Heart left ventricle (tissue), 16 donors: ENCODE results near the gene LEFTY2. TPM values are rescaled to one million over a fixed set of nuclear protein-coding genes. Genes with fewer than 3 reads are reported as not detected.
A peak's percentile ranks its signal among the peaks of the same experiment; 100 is the strongest.

Source experiments
- ATAC-seq, 4 donors: fragments of 200-7000 bp; cut with Tn5 transposase; one replicate each; pipeline ENCODE4 v1.9.1; 2020 to 2022; ENCODE audit warnings: moderate library complexity in 4 of 4, mild to moderate bottlenecking in 3 of 4, moderate number of reproducible peaks in 1 of 4
- DNase-seq, 5 donors: peaks; one replicate each; pipeline ENCODE4 v3.0.0-alpha.2; 2020
- H3K27ac ChIP-seq, 12 donors: fragments of 200-600 bp; sonication (generic) in 4 of 12; one replicate each; pipeline versions ENCODE4 v1.5.0 to v1.8.0; 2016 to 2022; ENCODE audit warnings: mild to moderate bottlenecking in 2 of 12
- H3K27me3 ChIP-seq, 9 donors: fragments of 200-600 bp; sonication (generic) in 2 of 9; one replicate each; pipeline versions ENCODE4 v1.5.1 to v1.8.0; 2016 to 2022; ENCODE audit warnings: mild to moderate bottlenecking in 3 of 9
- H3K36me3 ChIP-seq, 9 donors: fragments of 200-600 bp; sonication (generic) in 2 of 9; one replicate each; pipeline versions ENCODE4 v1.5.0 to v1.8.0; 2018 to 2022; ENCODE audit warnings: mild to moderate bottlenecking in 2 of 9
- H3K4me1 ChIP-seq, 12 donors: fragments of 200-600 bp; sonication (generic) in 4 of 12; one replicate each; pipeline versions ENCODE4 v1.5.0 to v1.8.0; 2016 to 2022; ENCODE audit warnings: mild to moderate bottlenecking in 3 of 12
- H3K4me3 ChIP-seq, 12 donors: fragments of 200-600 bp; sonication (generic) in 4 of 12; one replicate each; pipeline versions ENCODE4 v1.5.0 to v1.8.0; 2017 to 2022; ENCODE audit warnings: mild to moderate bottlenecking in 9 of 12, moderate library complexity in 4 of 12
- H3K9me3 ChIP-seq, 12 donors: fragments of 200-600 bp; sonication (generic) in 4 of 12; one replicate each; pipeline versions ENCODE4 v1.5.0 to v1.8.0; 2016 to 2022; ENCODE audit warnings: mild to moderate bottlenecking in 1 of 12
- POLR2A ChIP-seq, 2 donors: fragments of 450-650 bp; IDR thresholded peaks; one replicate each; pipeline ENCODE4 v1.6.1; 2017; ENCODE audit warnings: antibody characterized with exemption in 2 of 2, mild to moderate bottlenecking in 2 of 2, moderate library complexity in 2 of 2
- WGBS, 4 donors: extraction: QIAGEN DNeasy Blood & Tissue Kit in 2 of 4; methylation state at CpG; one replicate each; pipeline versions ENCODE4 v1.1.5 to v1.1.7; 2013 to 2018; 5-methylcytosine and 5-hydroxymethylcytosine counted together
- intact Hi-C, 10 donors: fragments of 100-400 bp; cut with DNase I; formaldehyde crosslinking; loops; one replicate each; pipeline versions ENCODE4 v1.11.1 to v1.14.2; 2022
- polyA plus RNA-seq, 2 donors: library from polyadenylated mRNA; stranded (reverse); fragments of 200-250 nt; gene quantifications; one replicate each; pipeline ENCODE4 v1.2.3, GENCODE V29; 2013
- total RNA-seq, 9 donors: library from RNA; depleted of rRNA in 2 of 9; stranded (reverse); fragments of >200 nt in 2 of 9; fragmentation: NEBNext Ultra II Directional in 3 of 9; extraction: Animal tissue kit (Norgen Biotek cat#: 25700) in 3 of 9; gene quantifications; one replicate each; pipeline versions ENCODE4 v1.1.0 to v1.2.4, GENCODE V29; 2016 to 2023
- TF ChIP-seq, protein P1 (sequence below), 12 donors: fragments of 200-600 bp; sonication (generic) in 4 of 12; IDR thresholded peaks; one replicate each; pipeline versions ENCODE4 v1.5.0 to v1.8.0; 2018 to 2022; ENCODE audit warnings: antibody characterized with exemption in 12 of 12, mild to moderate bottlenecking in 5 of 12
- donor health status: ischemic (EF 13 %, LVEDD 7.1; RV severe dilation, severe dysfunction).
- donor health status: healthy with polysubstance abuse.
- donor health status: DM: no; HTN: yes; CAD: no.
- donor health status: DM: no; HTN: no; CAD: no.
- donor health status: ischemic (EF 25% LVEDD 6.9; RV normal size, moderate dysfunction).
- donor health status: ischemic (EF 25% LVEDD 5.7; RV mildly dilated, moderate dysfunction).
- donor health status: healthy.
- donor health status: DM: yes; HTN: yes; CAD: no.
- donor health status: ischemic (EF 35%, LVEDD 5.7; RV mildly dilated, moderate dysfunction).
- donor health status: nonischemic (EF 11% LVEDD 7.7; RV severe dilation, severe dysfunction).
- donor health status: DM: yes; HTN: yes; CAD: no.
- donor health status: PGD.
- donor health status: ischemic (EF 29% LVEDD 5.4; RV normal size, mild dysfunction).
- donor health status: nonischemic (EF 23%, LVEDD 6.1; RV moderate dilation, normal function).

The LEFTY2 gene
- total and polyA plus RNA-seq, 11 donors = 0.11 to 1.8 (median 0.29) TPM; not detected in 1

DNA sequence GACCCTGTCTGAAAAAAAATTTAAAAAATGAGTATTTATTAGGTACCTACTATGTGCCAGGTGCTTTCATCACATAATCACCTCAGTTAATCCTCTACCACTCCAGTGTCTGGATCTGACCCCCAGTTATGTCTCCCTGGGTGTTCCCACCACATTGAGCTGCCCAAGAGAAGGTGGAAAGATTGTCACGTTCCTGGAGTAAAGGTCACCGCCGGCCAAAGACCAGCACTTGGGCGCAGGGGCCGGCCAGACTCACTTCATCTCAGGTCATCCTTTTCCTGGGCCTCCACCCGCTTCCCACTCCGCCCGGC lies 17.7 kb downstream of the LEFTY2 start:
- 2 to 5% (median 3%) methylated on average over 8 of the region's 8 CpGs for WGBS, 4 donors
- DNase-seq (no peak), ATAC-seq (peak in 1 of 4 donors; percentile 6)
- intact Hi-C loops = loop anchor here in 4 of 10 donors (5.0 kb wide), 4 partner anchors 41 to 146 kb away; partner anchors contain the start of genes TMEM63A (in 2 of the 4) and SRP9 (in 1 of the 4)
- H3K4me1 ChIP-seq = peaks cover 0 to 42% (median 19%) of the 10 kb centered on the region in 12 donors
- peak overlapping the region; percentile 67 to 97 (median 93) for H3K27ac ChIP-seq
- TF ChIP-seq POLR2A (IDR thresholded peaks at IDR 0.05) = no peak
- TF ChIP-seq, protein P1, sequence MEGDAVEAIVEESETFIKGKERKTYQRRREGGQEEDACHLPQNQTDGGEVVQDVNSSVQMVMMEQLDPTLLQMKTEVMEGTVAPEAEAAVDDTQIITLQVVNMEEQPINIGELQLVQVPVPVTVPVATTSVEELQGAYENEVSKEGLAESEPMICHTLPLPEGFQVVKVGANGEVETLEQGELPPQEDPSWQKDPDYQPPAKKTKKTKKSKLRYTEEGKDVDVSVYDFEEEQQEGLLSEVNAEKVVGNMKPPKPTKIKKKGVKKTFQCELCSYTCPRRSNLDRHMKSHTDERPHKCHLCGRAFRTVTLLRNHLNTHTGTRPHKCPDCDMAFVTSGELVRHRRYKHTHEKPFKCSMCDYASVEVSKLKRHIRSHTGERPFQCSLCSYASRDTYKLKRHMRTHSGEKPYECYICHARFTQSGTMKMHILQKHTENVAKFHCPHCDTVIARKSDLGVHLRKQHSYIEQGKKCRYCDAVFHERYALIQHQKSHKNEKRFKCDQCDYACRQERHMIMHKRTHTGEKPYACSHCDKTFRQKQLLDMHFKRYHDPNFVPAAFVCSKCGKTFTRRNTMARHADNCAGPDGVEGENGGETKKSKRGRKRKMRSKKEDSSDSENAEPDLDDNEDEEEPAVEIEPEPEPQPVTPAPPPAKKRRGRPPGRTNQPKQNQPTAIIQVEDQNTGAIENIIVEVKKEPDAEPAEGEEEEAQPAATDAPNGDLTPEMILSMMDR (IDR thresholded peaks at IDR 0.05) = no peak
- H3K9me3 ChIP-seq = no peaks in the 10 kb centered on the region
- no peaks in the 10 kb centered on the region for H3K27me3 ChIP-seq
- H3K4me3 ChIP-seq = peak overlapping the region; percentile 52 to 96 (median 82)
- H3K36me3 ChIP-seq = peaks cover 0 to 38% (median 21%) of the 10 kb centered on the region in 9 donors

DNA sequence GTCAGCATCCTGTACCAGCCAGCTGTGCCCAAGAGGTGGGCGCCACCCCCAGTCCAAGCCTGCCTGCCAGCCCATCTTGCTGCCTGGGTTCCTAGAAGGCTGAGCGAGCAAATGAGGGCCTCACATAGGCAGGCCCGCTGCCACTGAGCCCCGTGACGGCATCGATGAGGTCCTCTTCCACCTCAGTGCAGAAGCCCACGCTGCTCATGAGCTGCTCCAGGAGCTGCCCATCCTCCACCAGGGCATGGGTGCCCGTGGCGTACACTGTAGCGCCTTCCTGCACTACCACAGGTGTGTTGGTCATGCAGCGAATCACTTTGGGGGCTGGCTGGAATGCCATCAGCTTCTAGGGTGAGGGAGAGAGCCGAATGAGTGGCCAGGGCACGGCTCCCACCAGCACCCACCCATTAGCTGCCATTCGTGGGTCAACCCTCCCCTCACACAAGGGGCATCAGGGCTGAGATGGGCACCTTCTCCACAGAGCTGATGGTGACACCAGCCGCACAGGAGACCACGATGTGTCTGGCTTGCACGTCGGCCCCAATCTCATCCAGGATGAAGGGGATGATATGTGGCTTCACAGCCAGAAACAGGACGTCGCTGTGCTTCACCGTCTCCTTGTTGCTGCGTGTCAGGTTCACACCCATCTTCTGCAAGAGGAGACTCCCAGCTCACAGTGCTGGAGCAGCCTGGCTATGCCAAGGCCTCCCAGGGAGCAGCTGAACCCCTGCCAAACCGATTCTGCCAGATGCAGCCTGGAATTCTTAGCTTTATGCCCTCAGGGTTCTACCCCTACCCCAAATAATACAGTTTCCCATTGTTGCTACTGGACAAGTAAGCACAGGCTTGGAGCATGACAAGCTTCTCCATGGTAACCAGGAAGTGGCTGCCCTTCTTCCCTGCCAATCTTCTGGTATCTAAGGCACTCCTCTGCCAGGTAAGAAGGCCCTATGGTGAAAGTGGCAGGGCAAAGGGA lies 19.0 kb downstream of the LEFTY2 start:
- no peaks in the 10 kb centered on the region for H3K27me3 ChIP-seq
- TF ChIP-seq, protein P1 (IDR thresholded peaks at IDR 0.05) = no peak
- no peak for TF ChIP-seq POLR2A (IDR thresholded peaks at IDR 0.05)
- peaks cover 0 to 50% (median 34%) of the 10 kb centered on the region in 9 donors for H3K36me3 ChIP-seq
- peaks cover 0 to 42% (median 19%) of the 10 kb centered on the region in 12 donors for H3K4me1 ChIP-seq
- no peak overlapping the region for H3K4me3 ChIP-seq
- peak overlapping the region in 1 of 12 donors; percentile 97 for H3K27ac ChIP-seq
- DNase-seq (no peak), ATAC-seq (no peak)
- 93 to 95% (median 95%) methylated on average over 15 to 23 of the region's 23 CpGs for WGBS, 4 donors
- intact Hi-C loops = loop anchor here in 4 of 10 donors (5.0 kb wide), 4 partner anchors 40 to 145 kb away; partner anchors contain the start of genes TMEM63A (in 2 of the 4) and SRP9 (in 1 of the 4)
- no peaks in the 10 kb centered on the region for H3K9me3 ChIP-seq

DNA sequence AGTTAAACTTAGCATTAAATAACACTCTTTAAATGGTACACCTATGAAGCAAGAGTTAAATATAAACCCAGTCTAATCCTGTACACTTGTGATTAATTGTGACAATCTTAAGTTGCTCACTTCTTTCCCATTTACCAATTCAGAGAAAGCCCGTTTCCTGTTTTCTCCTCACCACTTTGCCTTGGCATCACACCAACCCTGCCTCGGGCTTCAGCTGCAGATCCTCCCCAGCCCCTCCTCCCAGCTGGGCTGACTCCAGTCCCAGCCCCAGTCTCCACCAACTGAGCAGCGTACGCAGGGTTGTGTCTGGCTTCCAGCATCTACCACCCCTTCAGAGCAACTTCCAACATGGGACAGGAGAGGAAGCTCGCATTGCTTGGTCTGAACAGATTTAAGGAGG lies 21.1 kb downstream of the LEFTY2 start:
- Histone ChIP-seq H3K4me1 (peaks cover 0 to 40% (median 19%) of the 10 kb centered on the region in 12 donors), H3K9me3 (no peaks in the 10 kb centered on the region), H3K27ac (peak overlapping the region in 6 of 12 donors; percentile 8 to 62 (median 38)), H3K36me3 (peaks cover 0 to 66% (median 40%) of the 10 kb centered on the region in 9 donors), H3K4me3 (no peak overlapping the region), H3K27me3 (no peaks in the 10 kb centered on the region)
- DNase-seq = peak; percentile 68 to 88 (median 76)
- 23 to 40% (median 34%) methylated on average over 5 of the region's 5 CpGs for WGBS, 4 donors
- peak in 1 of 4 donors; percentile 11 for ATAC-seq
- intact Hi-C loops = loop anchor here in 7 of 10 donors (5.0 to 10.0 kb wide), 9 partner anchors 38 to 375 kb away; partner anchors contain the start of genes SRP9 (in 5 of the 7) and TMEM63A (in 2 of the 7)
- no peak for TF ChIP-seq POLR2A (IDR thresholded peaks at IDR 0.05)
- TF ChIP-seq, protein P1 (IDR thresholded peaks at IDR 0.05) = no peak

DNA sequence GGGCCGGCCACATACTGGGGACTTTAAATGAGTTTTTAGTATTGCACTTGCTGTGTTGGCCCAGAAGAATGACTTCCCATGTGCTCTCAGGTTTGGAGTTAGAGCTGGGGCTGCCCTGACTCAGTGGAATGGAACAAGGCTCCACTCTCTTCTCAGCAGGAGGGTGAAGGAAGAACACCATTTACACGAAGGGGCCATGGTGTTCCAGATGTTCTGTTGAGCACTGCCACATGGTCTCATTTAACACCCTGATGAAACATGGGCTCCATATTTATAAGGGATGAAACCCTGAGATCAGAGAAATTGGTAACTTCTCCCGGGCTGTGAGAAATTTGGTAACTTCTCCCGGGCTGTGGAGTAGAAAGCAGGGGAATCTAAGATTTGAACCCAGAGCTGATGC lies 22.7 kb downstream of the LEFTY2 start:
- no peaks in the 10 kb centered on the region for H3K9me3 ChIP-seq

More for the DNA sequence above, 22.7 kb downstream of the LEFTY2 start:
- Histone ChIP-seq H3K27ac (no peak overlapping the region), H3K36me3 (peaks cover 0 to 66% (median 40%) of the 10 kb centered on the region in 9 donors), H3K27me3 (no peaks in the 10 kb centered on the region), H3K4me1 (peaks cover 0 to 34% (median 15%) of the 10 kb centered on the region in 12 donors), H3K4me3 (no peak overlapping the region)
- TF ChIP-seq POLR2A (IDR thresholded peaks at IDR 0.05) = no peak
- TF ChIP-seq, protein P1 (IDR thresholded peaks at IDR 0.05) = no peak
- DNase-seq = no peak
- intact Hi-C loops = loop anchor here in 6 of 10 donors (10.0 kb wide), 5 partner anchors 57 to 373 kb away; partner anchors contain the start of gene SRP9 (in 4 of the 6)
- ATAC-seq = no peak
- WGBS, 4 donors = 91 to 98% (median 92%) methylated on average over 4 of the region's 4 CpGs
